Measurements from ENCODE around the gene SHROOM3. TPM values are rescaled to one million over a fixed set of nuclear protein-coding genes. Genes with fewer than 3 reads are reported as not detected.

Gene SHROOM3
- total RNA-seq, 2 experiments from 2014 or later, result not detected

DNA sequence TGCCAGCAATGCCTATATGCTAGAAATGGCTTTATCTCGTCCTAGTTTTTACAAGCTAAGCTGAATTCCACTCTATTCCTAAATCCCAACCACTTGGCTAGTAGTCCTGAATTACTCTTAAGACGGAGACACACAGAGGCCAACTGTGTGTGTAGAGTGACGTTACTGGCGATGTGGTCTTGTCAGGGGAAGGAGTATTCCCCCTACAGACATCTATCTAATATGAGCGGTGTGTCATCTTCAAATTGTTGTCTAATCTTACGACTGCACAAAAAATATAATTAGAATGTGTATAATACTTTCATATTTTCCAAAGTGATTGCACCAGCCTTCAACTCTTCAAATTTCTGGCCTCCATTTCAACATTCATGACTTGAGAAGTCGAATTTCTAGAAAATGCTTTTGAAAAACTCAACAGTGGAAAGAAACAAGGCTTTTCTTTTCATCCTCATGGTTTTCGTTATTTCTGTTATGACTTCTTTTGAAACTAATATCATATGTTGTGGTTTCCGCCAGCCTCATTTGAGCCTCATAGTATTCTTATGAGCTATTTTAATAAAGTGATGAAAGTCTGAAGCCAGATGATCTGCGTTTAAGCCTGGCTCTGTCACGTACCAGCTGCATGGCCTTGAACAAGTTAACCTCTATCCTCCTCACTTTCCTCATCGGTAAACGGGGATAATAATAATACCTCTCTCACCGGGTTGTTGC is 330.6 kb downstream of the SHROOM3 start:
- Histone ChIP-seq H3K36me3 (ENCODE audit: insufficient read depth, low read length) (no peaks in the 10 kb centered on the region), H3K9me3 (ENCODE audit: control insufficient read depth in 1 of 2, insufficient read depth in 1 of 2, low read length in 2 of 2) (no peaks in the 10 kb centered on the region), H3K4me1 (ENCODE audit: insufficient read depth, low read length) (no peaks in the 10 kb centered on the region), H3K27me3 (ENCODE audit: control insufficient read depth in 1 of 2, insufficient read depth in 2 of 2, low read length in 2 of 2) (no peaks in the 10 kb centered on the region), H3K27ac (ENCODE audit: low read depth in 1 of 2, low read length in 2 of 2) (no peak overlapping the region), H3K4me3 (ENCODE audit: low read length) (no peak overlapping the region)
- H3K9me3 Mint-ChIP-seq, result no peaks in the 10 kb centered on the region
- ChIA-PET CTCF (no interaction called here), POLR2A (no interaction called here)
- H3K4me1 Mint-ChIP-seq (ENCODE audit: low read depth), result no peaks in the 10 kb centered on the region
- no peak for DNase-seq
- H3K4me3 Mint-ChIP-seq, result no peak overlapping the region
- no peak overlapping the region for H3K27ac Mint-ChIP-seq
- intact Hi-C loops (cut with DNase I, micrococcal nuclease), result no loop called here
- no peaks in the 10 kb centered on the region for H3K36me3 Mint-ChIP-seq (ENCODE audit: low read depth)
- ATAC-seq (ENCODE audit: poor library complexity), result no peak
- TF ChIP-seq, protein P1, sequence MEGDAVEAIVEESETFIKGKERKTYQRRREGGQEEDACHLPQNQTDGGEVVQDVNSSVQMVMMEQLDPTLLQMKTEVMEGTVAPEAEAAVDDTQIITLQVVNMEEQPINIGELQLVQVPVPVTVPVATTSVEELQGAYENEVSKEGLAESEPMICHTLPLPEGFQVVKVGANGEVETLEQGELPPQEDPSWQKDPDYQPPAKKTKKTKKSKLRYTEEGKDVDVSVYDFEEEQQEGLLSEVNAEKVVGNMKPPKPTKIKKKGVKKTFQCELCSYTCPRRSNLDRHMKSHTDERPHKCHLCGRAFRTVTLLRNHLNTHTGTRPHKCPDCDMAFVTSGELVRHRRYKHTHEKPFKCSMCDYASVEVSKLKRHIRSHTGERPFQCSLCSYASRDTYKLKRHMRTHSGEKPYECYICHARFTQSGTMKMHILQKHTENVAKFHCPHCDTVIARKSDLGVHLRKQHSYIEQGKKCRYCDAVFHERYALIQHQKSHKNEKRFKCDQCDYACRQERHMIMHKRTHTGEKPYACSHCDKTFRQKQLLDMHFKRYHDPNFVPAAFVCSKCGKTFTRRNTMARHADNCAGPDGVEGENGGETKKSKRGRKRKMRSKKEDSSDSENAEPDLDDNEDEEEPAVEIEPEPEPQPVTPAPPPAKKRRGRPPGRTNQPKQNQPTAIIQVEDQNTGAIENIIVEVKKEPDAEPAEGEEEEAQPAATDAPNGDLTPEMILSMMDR (IDR thresholded peaks at IDR 0.05), result no peak
- peaks cover 14% of the 10 kb centered on the region for H3K27me3 Mint-ChIP-seq

GRCh38 chr4:76767983-76768382 is 333.0 kb downstream of the SHROOM3 start:
- no peaks in the 10 kb centered on the region for H3K4me1 ChIP-seq (ENCODE audit: insufficient read depth, low read length)
- H3K4me3 Mint-ChIP-seq, result no peak overlapping the region
- no peaks in the 10 kb centered on the region for H3K9me3 Mint-ChIP-seq
- ATAC-seq (ENCODE audit: poor library complexity), result no peak
- H3K27ac ChIP-seq (ENCODE audit: low read depth in 1 of 2, low read length in 2 of 2), result no peak overlapping the region
- ChIA-PET POLR2A (no interaction called here), CTCF (no interaction called here)
- no peak overlapping the region for H3K4me3 ChIP-seq (ENCODE audit: low read length)
- H3K27me3 ChIP-seq (ENCODE audit: control insufficient read depth in 1 of 2, insufficient read depth in 2 of 2, low read length in 2 of 2), result no peaks in the 10 kb centered on the region
- H3K36me3 ChIP-seq (ENCODE audit: insufficient read depth, low read length), result no peaks in the 10 kb centered on the region
- no peak for DNase-seq
- TF ChIP-seq, protein P1 (IDR thresholded peaks at IDR 0.05), result no peak
- peaks cover 4% of the 10 kb centered on the region for H3K27me3 Mint-ChIP-seq
- no peaks in the 10 kb centered on the region for H3K36me3 Mint-ChIP-seq (ENCODE audit: low read depth)
- intact Hi-C loops (cut with DNase I, micrococcal nuclease), result no loop called here
- no peaks in the 10 kb centered on the region for H3K4me1 Mint-ChIP-seq (ENCODE audit: low read depth)
- no peaks in the 10 kb centered on the region for H3K9me3 ChIP-seq (ENCODE audit: control insufficient read depth in 1 of 2, insufficient read depth in 1 of 2, low read length in 2 of 2)
- H3K27ac Mint-ChIP-seq, result no peak overlapping the region

DNA sequence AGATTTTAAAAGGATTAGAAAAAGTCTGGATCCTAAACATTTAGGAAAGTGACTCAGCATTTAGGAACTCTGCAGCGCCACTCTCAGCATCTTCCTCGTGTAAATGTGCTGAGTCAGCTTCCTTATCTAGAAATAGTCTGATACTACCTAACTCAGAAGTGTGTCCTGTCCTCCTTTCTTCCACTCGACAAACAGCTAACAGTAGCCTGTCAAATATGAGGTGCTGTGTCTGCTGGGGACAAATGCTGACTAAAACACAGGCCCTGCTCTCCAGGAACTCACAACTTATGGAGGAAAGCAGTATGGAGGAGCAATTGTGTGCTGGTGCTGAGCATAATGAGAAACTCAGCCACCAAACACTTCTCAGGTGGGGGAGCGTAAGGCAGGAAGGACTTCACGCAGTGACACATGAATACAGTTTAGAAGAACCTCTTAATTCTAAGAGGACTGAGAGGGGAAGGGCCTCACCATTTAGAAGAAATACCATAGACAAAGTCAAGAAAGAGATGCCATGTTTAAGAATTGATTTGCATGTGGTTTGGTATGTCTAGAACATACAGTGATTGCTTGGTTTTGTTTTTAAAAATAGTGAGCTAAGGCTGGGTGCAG is 337.6 kb downstream of the SHROOM3 start:
- H3K27ac ChIP-seq (ENCODE audit: low read depth in 1 of 2, low read length in 2 of 2), result no peak overlapping the region
- intact Hi-C loops (cut with DNase I, micrococcal nuclease), result loop anchor here in 1 of 2 experiments (10.0 kb wide), 1 partner anchor 272 kb away; no protein-coding TSS in a partner anchor
- ChIA-PET POLR2A (no interaction called here), CTCF (no interaction called here)
- no peaks in the 10 kb centered on the region for H3K9me3 ChIP-seq (ENCODE audit: control insufficient read depth in 1 of 2, insufficient read depth in 1 of 2, low read length in 2 of 2)
- H3K27me3 Mint-ChIP-seq, result peaks cover 4% of the 10 kb centered on the region
- TF ChIP-seq, protein P1 (IDR thresholded peaks at IDR 0.05), result no peak
- H3K27ac Mint-ChIP-seq, result no peak overlapping the region
- no peaks in the 10 kb centered on the region for H3K9me3 Mint-ChIP-seq
- H3K4me3 Mint-ChIP-seq, result no peak overlapping the region
- no peaks in the 10 kb centered on the region for H3K36me3 ChIP-seq (ENCODE audit: insufficient read depth, low read length)
- H3K4me1 Mint-ChIP-seq (ENCODE audit: low read depth), result no peaks in the 10 kb centered on the region
- H3K4me3 ChIP-seq (ENCODE audit: low read length), result no peak overlapping the region
- H3K27me3 ChIP-seq (ENCODE audit: control insufficient read depth in 1 of 2, insufficient read depth in 2 of 2, low read length in 2 of 2), result no peaks in the 10 kb centered on the region
- ATAC-seq (ENCODE audit: poor library complexity), result no peak
- no peaks in the 10 kb centered on the region for H3K4me1 ChIP-seq (ENCODE audit: insufficient read depth, low read length)
- DNase-seq, result no peak
- no peaks in the 10 kb centered on the region for H3K36me3 Mint-ChIP-seq (ENCODE audit: low read depth)
